Muscle layer of colon (tissue), 2 donors: ENCODE data around the gene MAP1LC3B.

Experiments
- H3K27ac ChIP-seq: one replicate; pipeline ENCODE4 v1.7.0; 2013; ENCODE audit warnings: low read depth, mild to moderate bottlenecking, low read length, moderate library complexity
- H3K27me3 ChIP-seq, 2 donors: one replicate each; pipeline ENCODE4 v1.7.0; 2013; ENCODE audit warnings: low read length in 2 of 2, mild to moderate bottlenecking in 2 of 2; ENCODE audit not compliant: insufficient read depth in 2 of 2, control insufficient read depth in 1 of 2
- H3K36me3 ChIP-seq: one replicate; pipeline ENCODE4 v1.7.0; 2013; ENCODE audit warnings: mild to moderate bottlenecking, low read length; ENCODE audit not compliant: insufficient read depth
- H3K4me1 ChIP-seq: one replicate; pipeline ENCODE4 v1.7.0; 2013; ENCODE audit warnings: mild to moderate bottlenecking, low read length; ENCODE audit not compliant: insufficient read depth
- H3K4me3 ChIP-seq, 2 donors: one replicate each; pipeline ENCODE4 v1.7.0; 2013; ENCODE audit warnings: low read length in 2 of 2, low read depth in 1 of 2, mild to moderate bottlenecking in 1 of 2, moderate library complexity in 1 of 2
- H3K9ac ChIP-seq: one replicate; pipeline ENCODE4 v1.7.0; 2013; ENCODE audit warnings: low read length
- H3K9me3 ChIP-seq: one replicate; pipeline ENCODE4 v1.7.0; 2013; ENCODE audit warnings: mild to moderate bottlenecking, low read length
- donor health status: abdominal sarcoma.
- donor health status: Adenocarcinoma of cecum.

Gene MAP1LC3B

DNA sequence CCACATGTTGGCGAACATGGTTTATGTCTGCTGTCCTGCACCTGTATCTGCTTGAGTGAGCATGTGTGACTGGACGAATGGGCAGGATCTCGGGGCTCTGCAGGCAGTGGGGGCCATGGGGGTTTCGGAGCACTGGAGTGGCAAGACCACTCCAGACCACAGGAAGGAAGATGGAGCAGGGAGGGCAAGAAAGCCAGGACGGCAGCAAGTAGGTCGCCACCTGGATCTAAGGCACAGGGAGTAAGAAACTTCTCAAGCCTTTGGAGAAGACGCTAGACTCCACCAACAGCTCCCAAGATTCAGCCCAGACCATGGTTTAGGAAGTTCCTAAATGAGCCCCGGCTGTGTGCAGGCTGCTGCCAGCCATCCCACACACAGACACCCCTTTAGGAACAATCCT is 42.1 kb upstream of the MAP1LC3B start:
- Histone ChIP-seq H3K27ac (no peak overlapping the region), H3K36me3 (peaks cover 17% of the 10 kb centered on the region), H3K9ac (no peak overlapping the region), H3K27me3 (no peaks in the 10 kb centered on the region), H3K4me1 (no peaks in the 10 kb centered on the region), H3K9me3 (no peaks in the 10 kb centered on the region), H3K4me3 (no peak overlapping the region)

DNA sequence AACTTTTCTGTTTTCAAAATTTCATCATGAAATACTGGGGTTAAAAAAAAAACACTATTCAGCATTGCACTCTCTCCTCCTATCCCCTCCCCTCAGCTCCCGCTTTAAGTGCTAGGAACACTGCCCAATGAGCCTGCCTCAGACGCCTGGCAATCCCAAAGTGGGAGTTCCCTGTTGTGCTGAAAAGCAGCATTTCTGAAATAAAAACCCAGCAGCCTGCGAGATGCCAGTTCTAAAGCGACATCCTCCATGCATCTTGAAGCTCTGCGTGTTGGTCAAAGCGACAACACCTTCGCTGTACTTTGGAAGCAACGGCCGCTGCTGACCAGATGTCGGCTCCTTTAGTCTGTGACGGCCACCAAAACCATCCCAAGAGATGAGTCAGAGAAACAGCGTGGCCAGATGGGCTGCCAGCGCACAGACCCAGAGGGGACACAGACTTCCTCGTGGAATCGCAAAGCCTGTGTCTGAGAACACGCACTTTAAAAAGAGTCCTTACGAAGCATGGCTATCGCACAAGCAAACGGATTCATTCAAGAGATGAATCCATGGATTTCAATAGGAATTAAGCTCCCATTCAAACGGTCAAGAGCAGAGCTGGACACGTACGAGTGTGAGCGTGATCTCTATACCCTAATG is 41.3 kb upstream of the MAP1LC3B start:
- no peaks in the 10 kb centered on the region for H3K4me1 ChIP-seq
- no peak overlapping the region for H3K4me3 ChIP-seq
- no peak overlapping the region for H3K9ac ChIP-seq
- H3K27ac ChIP-seq = no peak overlapping the region
- no peaks in the 10 kb centered on the region for H3K27me3 ChIP-seq
- no peaks in the 10 kb centered on the region for H3K9me3 ChIP-seq
- H3K36me3 ChIP-seq = peaks cover 17% of the 10 kb centered on the region

DNA sequence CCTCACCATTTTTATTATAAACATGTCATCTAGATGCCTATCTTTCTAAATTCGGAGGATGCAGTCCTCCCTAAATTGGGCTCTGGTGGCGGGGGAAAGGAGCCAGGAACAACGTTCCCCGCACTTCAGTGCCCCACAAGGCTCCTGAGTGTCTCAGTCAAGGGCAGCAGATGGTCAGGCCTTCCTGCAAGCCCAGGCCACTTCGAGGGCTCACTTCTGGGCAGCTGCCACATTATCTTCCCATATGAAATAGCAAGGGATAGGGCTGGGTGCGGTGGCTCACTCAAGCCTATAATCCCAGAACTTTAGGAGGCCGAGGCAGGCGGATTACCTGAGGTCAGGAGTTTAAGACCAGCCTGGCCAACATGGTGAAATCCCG is 40.8 kb upstream of the MAP1LC3B start:
- H3K27me3 ChIP-seq = no peaks in the 10 kb centered on the region
- no peak overlapping the region for H3K4me3 ChIP-seq
- H3K9me3 ChIP-seq = no peaks in the 10 kb centered on the region
- H3K4me1 ChIP-seq = no peaks in the 10 kb centered on the region
- H3K36me3 ChIP-seq = peaks cover 18% of the 10 kb centered on the region
- H3K27ac ChIP-seq = no peak overlapping the region
- H3K9ac ChIP-seq = no peak overlapping the region

DNA sequence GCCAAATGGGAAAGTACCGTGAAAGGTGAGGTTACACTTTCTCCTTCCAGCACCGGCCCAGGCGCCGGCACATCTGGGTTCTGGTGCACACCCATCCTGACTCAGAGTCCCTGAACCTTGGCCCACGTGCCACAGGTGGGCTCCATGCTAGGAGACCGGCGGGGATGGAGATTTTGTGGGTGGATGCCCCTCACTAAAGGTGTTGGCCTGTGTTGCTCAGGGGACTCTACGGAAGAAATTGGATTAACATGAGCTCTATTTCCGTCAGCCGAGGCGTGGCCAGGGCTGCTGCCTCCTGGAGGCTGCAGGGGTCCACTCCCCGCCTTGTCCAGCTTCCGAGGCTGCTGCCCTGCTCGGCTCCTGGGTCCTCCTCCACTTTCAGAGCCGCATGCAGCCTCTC is 39.3 kb upstream of the MAP1LC3B start:
- Histone ChIP-seq H3K9me3 (no peaks in the 10 kb centered on the region), H3K27ac (no peak overlapping the region), H3K27me3 (no peaks in the 10 kb centered on the region), H3K36me3 (peaks cover 27% of the 10 kb centered on the region), H3K9ac (no peak overlapping the region), H3K4me3 (no peak overlapping the region), H3K4me1 (no peaks in the 10 kb centered on the region)

DNA sequence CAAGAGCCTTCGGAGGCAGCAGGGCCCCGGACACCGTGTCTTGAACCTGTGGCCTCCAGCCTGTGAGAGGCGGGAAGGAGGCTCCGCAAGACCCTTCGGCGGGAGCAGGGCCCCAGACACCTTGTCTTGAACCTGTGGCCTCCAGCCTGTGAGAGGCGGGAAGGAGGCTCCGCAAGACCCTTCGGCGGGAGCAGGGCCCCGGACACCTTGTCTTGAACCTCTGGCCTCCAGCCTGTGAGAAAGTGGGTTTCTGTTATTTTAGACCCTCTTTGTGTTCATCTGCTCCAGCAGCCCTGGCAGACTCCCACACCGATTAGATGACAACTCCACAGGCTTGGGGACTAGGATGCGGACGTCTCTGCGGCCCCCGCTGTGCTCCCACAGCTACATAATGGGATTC is 38.5 kb upstream of the MAP1LC3B start:
- no peak overlapping the region for H3K27ac ChIP-seq
- H3K27me3 ChIP-seq = no peaks in the 10 kb centered on the region
- no peaks in the 10 kb centered on the region for H3K4me1 ChIP-seq
- H3K36me3 ChIP-seq = peaks cover 33% of the 10 kb centered on the region
- no peak overlapping the region for H3K9ac ChIP-seq
- H3K9me3 ChIP-seq = no peaks in the 10 kb centered on the region
- H3K4me3 ChIP-seq = no peak overlapping the region

DNA sequence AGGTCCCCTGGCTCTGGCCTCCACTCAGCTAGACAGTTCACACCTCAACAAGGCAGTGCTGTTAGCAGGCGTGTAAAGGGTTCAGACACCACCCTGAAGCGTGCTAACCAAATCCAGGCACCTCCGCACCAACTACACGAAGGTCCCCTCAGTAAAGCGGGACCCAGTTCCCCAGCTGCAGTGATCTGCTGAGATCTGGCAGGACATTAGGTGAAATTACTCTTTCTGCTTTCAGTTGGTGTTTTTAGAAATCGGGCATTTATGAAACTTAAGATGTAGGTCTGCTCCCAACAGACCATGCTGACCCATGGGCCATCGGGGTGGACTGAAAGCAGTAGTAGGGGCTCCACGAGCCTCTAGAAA is 35.7 kb upstream of the MAP1LC3B start:
- H3K36me3 ChIP-seq = peaks cover 54% of the 10 kb centered on the region
- H3K27ac ChIP-seq = no peak overlapping the region
- no peaks in the 10 kb centered on the region for H3K4me1 ChIP-seq
- H3K27me3 ChIP-seq = no peaks in the 10 kb centered on the region
- no peaks in the 10 kb centered on the region for H3K9me3 ChIP-seq
- H3K9ac ChIP-seq = no peak overlapping the region
- H3K4me3 ChIP-seq = no peak overlapping the region

DNA sequence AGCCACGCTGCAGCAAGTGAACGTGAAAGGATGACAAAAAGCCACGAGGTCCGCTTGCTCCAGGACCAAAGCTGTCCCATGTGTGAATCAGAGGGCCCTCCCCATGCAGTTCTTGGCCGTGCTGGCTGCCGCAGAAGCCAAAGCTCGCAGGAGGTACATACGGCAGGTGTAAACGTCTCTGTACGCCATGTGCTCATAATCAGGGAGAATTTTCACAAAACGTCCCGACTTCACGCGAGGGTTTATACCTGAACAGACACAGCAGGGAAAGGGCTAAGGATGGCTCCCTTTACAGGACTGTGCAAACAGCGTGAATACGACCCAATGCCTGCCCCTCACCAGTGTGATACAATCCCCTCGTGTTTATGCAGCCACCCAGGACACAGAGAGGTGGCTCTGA is 33.9 kb upstream of the MAP1LC3B start:
- H3K36me3 ChIP-seq = peaks cover 55% of the 10 kb centered on the region
- H3K9ac ChIP-seq = no peak overlapping the region
- no peak overlapping the region for H3K4me3 ChIP-seq
- H3K27me3 ChIP-seq = no peaks in the 10 kb centered on the region
- no peaks in the 10 kb centered on the region for H3K9me3 ChIP-seq
- H3K4me1 ChIP-seq = no peaks in the 10 kb centered on the region
- no peak overlapping the region for H3K27ac ChIP-seq

DNA sequence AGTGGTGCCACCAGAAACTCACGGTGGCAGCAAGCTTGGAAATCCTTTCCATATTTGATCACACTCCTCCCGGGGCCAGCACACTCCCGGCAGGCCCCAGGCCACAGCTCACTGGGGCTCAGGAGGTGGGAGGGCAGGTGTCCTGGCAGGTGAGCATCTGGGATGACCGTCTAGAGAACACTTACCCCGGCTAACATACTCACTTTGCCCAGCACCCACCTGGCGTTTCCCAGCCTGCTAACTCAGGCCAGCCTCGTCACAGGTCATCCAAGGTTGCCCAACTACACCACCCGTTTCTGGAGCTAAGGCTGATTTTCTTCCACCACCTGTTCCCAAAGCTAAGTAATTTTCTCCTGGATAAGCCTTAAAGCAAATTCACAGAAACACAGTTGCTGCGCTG is 33.4 kb upstream of the MAP1LC3B start:
- Histone ChIP-seq H3K27ac (no peak overlapping the region), H3K27me3 (no peaks in the 10 kb centered on the region), H3K4me1 (peaks cover 4% of the 10 kb centered on the region), H3K9ac (no peak overlapping the region), H3K36me3 (peaks cover 55% of the 10 kb centered on the region), H3K4me3 (no peak overlapping the region), H3K9me3 (no peaks in the 10 kb centered on the region)

DNA sequence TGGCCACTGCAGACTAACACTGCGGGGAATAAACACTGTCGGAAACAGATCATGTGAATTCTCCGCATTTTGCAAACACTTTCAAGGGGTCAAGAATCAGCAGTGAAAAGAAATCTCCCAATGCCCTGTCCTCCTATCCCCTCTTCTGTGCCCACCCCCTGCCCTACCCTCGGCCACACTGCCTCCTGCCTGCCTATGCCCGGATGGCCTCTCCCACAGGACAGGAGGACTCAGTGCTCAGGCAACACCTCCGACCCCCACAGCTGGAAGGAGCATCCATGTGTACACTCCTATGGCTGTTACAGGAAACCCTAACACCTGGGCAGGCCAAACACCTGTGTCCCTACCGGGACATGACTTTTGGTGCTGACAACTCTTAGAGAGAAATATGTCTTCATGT is 33.0 kb upstream of the MAP1LC3B start:
- H3K36me3 ChIP-seq = peaks cover 55% of the 10 kb centered on the region
- no peak overlapping the region for H3K27ac ChIP-seq
- H3K27me3 ChIP-seq = no peaks in the 10 kb centered on the region
- H3K4me3 ChIP-seq = no peak overlapping the region
- H3K9me3 ChIP-seq = no peaks in the 10 kb centered on the region
- H3K9ac ChIP-seq = no peak overlapping the region
- peaks cover 6% of the 10 kb centered on the region for H3K4me1 ChIP-seq

DNA sequence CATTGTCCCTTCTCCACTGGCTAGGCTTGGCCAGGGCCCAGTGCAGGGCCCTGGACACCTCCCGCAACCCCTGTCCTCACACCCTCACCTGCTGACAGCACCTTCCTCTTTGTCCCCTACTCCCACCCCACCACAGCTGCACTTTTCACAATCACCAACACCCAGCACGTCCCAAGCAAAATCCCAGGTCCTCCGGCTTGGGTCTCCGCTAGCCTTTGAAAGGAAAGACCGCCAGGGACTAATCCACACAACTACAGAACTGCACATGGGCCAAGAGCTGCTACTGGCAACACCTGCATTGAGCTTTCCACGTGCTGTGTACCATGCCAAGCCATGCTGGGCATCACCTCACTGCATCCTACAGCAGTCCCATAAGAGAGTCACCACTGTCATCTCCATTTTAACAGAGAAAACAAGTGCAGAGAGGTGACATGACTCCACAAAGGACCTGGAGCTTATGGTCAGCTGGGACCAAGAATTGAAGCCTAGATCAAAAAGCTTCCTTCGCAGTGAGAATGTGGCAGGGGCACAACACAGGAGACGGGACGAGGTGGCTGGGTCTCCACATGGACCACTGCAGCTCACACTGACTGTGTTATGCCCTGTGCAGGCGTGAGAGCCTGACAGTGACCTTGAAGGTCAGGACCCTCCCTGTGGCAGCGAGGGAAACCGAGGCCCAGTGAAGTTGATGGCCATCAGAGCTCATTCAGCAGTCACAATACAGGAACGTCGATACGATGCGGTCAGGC is 31.1 kb upstream of the MAP1LC3B start:
- no peak overlapping the region for H3K4me3 ChIP-seq
- no peaks in the 10 kb centered on the region for H3K9me3 ChIP-seq
- H3K27ac ChIP-seq = no peak overlapping the region
- H3K4me1 ChIP-seq = peaks cover 13% of the 10 kb centered on the region
- H3K27me3 ChIP-seq = no peaks in the 10 kb centered on the region
- peaks cover 52% of the 10 kb centered on the region for H3K36me3 ChIP-seq
- no peak overlapping the region for H3K9ac ChIP-seq

DNA sequence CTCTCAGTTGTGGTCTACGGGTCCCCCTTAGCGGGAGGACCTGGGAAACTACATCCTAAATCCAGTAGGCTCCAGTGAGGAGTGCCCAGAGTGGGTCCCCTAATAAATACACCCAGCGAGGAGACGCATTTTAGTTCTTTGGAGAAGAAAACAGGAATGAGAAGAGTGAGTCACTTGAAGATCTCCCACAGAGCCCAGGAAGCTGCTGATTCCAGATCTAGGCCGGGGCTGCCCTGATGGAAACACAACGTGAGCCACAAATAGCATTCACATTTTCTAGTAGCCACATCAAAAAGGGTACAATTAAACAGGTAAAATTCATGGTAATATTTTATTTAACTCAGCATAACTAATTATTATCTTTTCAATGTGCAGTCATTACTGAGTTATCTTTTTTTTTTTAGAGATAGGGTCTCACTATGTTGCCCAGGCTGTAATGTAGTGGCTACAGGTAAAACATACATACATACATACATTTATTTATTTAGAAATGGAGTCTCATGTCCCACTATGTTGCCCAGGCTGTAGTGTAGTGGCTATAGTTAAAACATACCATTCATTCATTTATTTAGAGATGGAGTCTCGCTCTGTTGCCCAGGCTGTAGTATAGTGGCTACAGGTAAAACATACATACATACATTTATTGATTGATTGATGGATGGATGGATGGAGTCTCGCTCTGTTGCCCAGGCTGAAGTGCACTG is 30.1 kb upstream of the MAP1LC3B start:
- H3K9ac ChIP-seq = no peak overlapping the region
- H3K4me3 ChIP-seq = no peak overlapping the region
- H3K36me3 ChIP-seq = peaks cover 46% of the 10 kb centered on the region
- no peaks in the 10 kb centered on the region for H3K27me3 ChIP-seq
- H3K4me1 ChIP-seq = peaks cover 13% of the 10 kb centered on the region
- H3K9me3 ChIP-seq = no peaks in the 10 kb centered on the region
- no peak overlapping the region for H3K27ac ChIP-seq
